OCI-M2 (cell line): ENCODE results near the gene HACD3.
"Not testable (repeated sequence)": the region's sequence is repeated elsewhere in the genome, so short reads cannot be mapped to it uniquely, and the experiment has no call there.

Experiments
- DNase-seq: peaks from one replicate; lab custom pipeline; 2025; ENCODE audit not compliant: unreplicated experiment; lab: John Stamatoyannopoulos, UW

HACD3 gene

DNA sequence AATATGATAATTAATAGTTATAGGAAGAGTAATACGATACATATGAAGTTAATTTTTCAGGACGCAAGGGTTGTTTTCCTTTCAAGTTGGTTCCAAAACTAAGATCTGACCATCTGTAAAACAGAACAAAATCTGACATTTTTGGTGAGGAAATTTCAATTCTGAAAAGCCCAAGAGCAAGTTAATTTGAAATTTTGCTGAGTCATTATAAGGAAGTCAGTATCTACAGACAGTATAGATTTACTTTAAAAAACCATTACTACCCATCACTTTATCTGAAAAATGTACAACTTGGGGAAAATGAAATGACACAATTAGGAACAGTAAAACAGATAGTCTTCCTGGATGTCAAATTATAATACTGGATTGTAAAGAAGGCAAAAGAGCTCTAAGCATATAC, 68.2 kb downstream of the HACD3 start:
- no peak for DNase-seq

GRCh38 chr15:65599677-65600076, 69.4 kb downstream of the HACD3 start:
- DNase-seq, result no peak

- no peak for DNase-seq
Observed at GRCh38 chr15:65603134-65603533, 72.9 kb downstream of the HACD3 start.

DNA sequence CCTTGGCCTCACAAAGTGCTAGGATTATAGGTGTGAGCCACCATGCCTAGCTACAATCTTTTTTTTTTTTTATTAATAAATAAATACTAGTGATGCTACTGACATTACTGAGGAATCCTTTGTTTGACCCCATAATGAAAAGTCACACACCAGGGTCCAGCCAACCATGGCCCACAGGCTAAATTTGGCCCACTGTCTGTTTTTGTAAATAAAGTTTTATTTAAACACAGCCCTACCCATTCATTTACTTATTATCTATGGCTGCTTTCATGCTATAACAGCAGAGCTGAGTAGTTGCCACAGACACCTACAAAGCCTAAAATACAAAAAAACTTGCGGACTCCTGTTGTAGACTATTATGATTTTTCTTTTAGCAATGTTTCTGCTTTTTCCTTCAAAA, 73.3 kb downstream of the HACD3 start:
- DNase-seq, result no peak

DNA sequence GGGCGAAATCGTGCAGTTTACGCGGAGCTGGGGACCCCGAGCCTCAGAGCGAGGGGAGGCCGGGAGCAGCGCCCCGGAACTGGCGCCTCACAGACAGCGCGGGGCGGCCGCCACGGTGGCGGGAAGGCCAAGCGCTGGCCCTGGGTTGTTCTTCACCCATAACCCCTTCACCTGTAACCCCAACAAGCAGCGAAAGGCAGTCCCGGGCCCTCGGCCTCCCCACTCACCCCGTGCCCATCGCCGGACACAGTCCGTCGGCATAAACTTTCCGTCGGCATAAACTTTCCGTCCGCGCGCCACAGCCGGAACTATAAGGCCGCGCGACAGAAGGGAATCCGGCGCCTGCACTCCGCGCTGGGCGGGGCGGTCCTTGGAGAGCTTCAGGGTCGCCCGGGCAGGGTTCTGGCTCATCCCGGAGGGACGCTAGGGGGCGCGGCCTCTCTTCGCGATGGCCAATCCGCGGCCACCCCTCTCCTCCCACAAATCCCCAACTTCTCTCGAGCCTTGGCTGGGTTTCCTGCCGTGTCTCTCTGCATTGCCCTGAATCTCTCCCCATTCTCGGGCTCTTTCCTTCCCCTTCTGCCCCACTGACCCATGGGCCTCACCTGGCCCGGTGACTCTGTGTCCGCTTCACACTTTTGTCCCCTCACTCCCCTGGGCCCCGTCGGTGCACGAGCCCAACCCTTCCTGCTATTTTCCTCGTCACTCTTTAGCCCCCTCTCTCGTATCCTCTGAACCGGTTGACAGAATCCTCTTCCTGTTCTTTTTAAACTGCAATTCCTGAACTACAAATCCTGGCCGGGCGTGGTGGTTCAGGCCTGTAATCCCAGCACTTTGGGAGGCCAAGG, 80.8 kb downstream of the HACD3 start, which contains the start of gene INTS14:
TSS of gene INTS14 (minus strand) at position 261 of the 848 bp plus-strand sequence. CDS start 3,751 bp downstream, outside the sequence.
- DNase-seq, result peak; percentile 74

DNA sequence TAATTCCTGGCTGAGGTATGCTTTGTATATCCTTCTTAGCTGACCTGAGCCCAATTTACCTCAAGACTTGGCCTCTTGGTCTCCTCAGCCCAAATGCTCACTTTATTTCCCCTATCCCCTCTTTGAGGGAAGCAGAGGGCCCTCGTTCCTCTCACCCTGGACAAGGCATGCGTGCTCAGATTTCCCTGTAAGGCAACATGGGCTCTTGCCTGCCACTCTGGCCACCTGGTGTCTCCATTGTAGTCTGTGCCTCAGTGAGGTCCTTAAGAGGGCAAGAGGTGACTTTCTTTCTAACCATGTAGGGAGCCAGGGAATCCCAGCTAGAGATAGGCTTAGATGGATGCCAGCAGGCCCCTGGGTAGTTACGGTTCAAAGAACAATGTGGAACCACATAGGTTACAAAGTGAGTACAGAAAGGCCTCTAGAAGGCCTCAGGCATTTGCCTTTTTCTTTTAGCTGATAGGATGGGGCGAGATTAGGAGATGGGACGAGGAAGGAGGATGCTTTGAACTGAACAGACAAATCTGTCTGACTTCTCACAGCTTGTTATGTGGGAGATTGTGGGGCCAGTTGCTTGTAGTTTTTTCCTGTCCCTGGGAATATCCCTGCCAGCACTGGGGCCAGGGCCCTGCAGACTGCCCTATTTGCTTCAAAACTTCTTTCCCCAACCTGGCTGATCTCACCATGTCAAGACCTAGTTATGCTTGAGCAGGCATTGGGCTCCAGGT, 81.8 kb downstream of the HACD3 start:
- DNase-seq, result no peak

DNA sequence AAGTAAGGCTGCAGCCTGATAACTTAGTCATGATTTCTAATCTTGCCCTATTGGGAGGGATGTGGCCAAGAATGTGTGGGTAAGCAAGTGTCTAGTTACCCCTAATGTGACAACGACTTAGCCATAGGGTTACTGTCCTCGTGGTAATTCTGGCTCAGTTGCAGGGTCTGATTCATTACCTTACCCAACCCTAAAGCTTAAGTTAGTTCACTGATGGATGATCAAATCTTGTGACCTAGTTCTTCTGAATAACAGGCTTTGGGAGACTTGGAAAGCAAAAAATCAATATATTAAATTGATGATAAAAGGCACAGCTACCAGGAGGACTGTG, 82.3 kb downstream of the HACD3 start:
- DNase-seq, result no peak

GRCh38 chr15:65612949-65613744, 82.9 kb downstream of the HACD3 start:
- no peak for DNase-seq

- not testable (repeated sequence) for DNase-seq
Observed at GRCh38 chr15:65615887-65616286, 85.6 kb downstream of the HACD3 start.

GRCh38 chr15:65618560-65619109, 88.4 kb downstream of the HACD3 start:
- no peak for DNase-seq

DNA sequence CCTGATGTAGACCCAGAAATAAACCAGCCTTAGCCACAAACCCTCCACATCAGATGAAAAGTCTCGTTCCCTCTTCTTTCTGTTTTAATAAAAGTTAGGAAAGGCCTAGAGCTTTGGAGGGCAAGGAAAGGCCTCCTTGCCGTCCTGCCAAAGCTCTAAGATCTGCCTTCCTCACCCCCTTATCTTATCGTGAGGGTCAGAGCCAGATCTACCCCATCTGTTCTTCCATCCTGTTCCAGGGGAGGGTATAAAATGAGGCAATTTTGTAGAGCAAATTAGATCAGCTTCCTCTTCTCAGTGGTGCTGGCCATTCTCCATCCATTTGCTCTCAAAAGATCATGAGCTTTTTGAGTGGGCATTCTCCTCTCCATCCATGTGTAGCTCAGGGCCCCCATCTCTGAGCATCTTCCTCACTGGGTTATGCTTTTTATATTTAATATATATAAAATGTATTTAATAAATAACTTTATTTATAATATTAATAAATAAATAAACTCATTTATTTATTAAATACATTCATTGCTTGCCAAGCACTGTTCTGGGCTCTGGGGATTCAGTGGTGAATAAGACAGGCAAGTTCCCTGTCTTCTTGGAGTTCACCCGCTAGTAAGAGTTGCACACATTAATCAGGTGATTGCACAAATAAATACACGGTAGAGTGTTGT, 89.5 kb downstream of the HACD3 start:
- no peak for DNase-seq

DNA sequence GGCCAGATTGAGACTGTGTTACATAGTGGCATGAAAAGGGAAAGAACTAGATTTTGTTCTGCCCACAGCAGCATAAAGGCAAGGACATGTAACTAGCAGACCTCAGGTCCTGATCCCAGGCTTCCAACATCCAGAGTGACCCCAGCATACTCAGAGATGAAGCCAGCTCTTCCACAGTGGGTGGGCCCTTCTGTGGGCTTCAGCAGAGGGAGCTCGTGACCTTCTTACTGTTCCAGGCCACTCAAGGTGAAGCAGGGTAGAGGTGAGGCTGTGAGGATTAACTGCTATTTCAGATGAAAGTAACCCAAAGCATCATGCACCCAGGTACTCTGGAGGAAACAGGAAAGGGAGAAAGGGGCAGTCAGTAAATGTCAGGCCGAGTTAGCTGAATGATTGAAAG, 90.6 kb downstream of the HACD3 start:
- DNase-seq, result no peak

- DNase-seq, result no peak
Observed at GRCh38 chr15:65621638-65622037, 91.4 kb downstream of the HACD3 start, which contains the start of gene SLC24A1. Gene SLC24A1, plus strand, starts transcription at chr15:65621938. Its CDS starts 2,143 bp downstream, at chr15:65624081.

DNA sequence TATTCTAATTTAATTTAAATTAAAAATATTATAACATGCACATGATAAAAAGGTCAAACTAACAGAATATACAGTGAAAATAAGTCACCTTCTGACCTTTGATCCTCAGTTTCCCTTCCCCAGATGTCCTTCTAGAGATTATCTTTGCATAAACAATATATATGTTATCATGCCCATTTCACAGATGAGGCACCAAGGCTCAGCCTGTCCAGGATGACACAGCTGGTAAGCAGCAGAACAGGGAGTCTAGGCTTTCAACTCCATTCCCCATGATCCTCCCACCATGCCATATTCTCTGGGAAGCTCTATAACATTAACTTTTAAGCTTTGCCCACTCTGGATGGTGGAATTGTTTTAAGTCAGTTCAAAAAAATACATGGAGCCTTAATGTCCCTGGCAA, 92.8 kb downstream of the HACD3 start:
- DNase-seq, result no peak

- no peak for DNase-seq
Observed at GRCh38 chr15:65626856-65627255, 96.6 kb downstream of the HACD3 start.
